ENCODE data around the gene PUS3. TPM values are rescaled to one million over a fixed set of nuclear protein-coding genes. Genes with fewer than 3 reads are reported as not detected.
"Not testable (repeated sequence)": the region's sequence is repeated elsewhere in the genome, so short reads cannot be mapped to it uniquely, and the experiment has no call there.

PUS3 gene
- total RNA-seq, 1 donor = 5.1 TPM

GRCh38 chr11:125922156-125922555 lies 19.1 kb upstream of the PUS3 start:
- no peak for DNase-seq (ENCODE audit: low read depth in 2 of 3, low spot score in 2 of 3)

GRCh38 chr11:125921042-125921441 lies 18.0 kb upstream of the PUS3 start:
- no peak for DNase-seq (ENCODE audit: low read depth in 2 of 3, low spot score in 2 of 3)

- DNase-seq (ENCODE audit: low read depth in 2 of 3, low spot score in 2 of 3) = no peak
Measured at GRCh38 chr11:125918140-125918840, 15.3 kb upstream of the PUS3 start.

GRCh38 chr11:125916683-125917347 lies 13.8 kb upstream of the PUS3 start:
- no peak for DNase-seq (ENCODE audit: low read depth in 2 of 3, low spot score in 2 of 3)

GRCh38 chr11:125914601-125915000 lies 11.6 kb upstream of the PUS3 start:
- not testable (repeated sequence) for DNase-seq (ENCODE audit: low read depth in 2 of 3, low spot score in 2 of 3)

- DNase-seq (ENCODE audit: low read depth in 2 of 3, low spot score in 2 of 3) = no peak
Measured at GRCh38 chr11:125910226-125910849, 7.3 kb upstream of the PUS3 start.

- DNase-seq (ENCODE audit: low read depth in 2 of 3, low spot score in 2 of 3) = no peak
Measured at GRCh38 chr11:125904678-125905077, 1.7 kb upstream of the PUS3 start.

GRCh38 chr11:125903711-125904659 lies 979 bp upstream of the PUS3 start, which contains the start of gene DDX25:
Gene DDX25 (plus strand): TSS chr11:125904508. CDS start chr11:125904518, 10 bp downstream.
- peak in 2 of 3 donors; percentile 46 to 56 for DNase-seq (ENCODE audit: low read depth in 2 of 3, low spot score in 2 of 3)

- no peak for DNase-seq (ENCODE audit: low read depth in 2 of 3, low spot score in 2 of 3)
Measured at GRCh38 chr11:125902277-125902926, 604 bp downstream of the PUS3 start.

GRCh38 chr11:125901872-125902271 lies 1.1 kb downstream of the PUS3 start:
- no peak for DNase-seq (ENCODE audit: low read depth in 2 of 3, low spot score in 2 of 3)

GRCh38 chr11:125892994-125893393 lies 10.0 kb downstream of the PUS3 start:
- no peak for DNase-seq (ENCODE audit: low read depth in 2 of 3, low spot score in 2 of 3)

GRCh38 chr11:125892071-125892470 lies 10.9 kb downstream of the PUS3 start:
- no peak for DNase-seq (ENCODE audit: low read depth in 2 of 3, low spot score in 2 of 3)

GRCh38 chr11:125890447-125891100 lies 12.4 kb downstream of the PUS3 start:
- DNase-seq (ENCODE audit: low read depth in 2 of 3, low spot score in 2 of 3) = no peak

- DNase-seq (ENCODE audit: low read depth in 2 of 3, low spot score in 2 of 3) = peak; percentile 95 to 97 (median 96)
Measured at GRCh38 chr11:125887373-125888324, 15.4 kb downstream of the PUS3 start, which contains the start of gene HYLS1. Gene HYLS1 (plus strand): TSS chr11:125887668. CDS start chr11:125899369, 11,701 bp downstream.

- peak in 2 of 3 donors; percentile 22 to 33 for DNase-seq (ENCODE audit: low read depth in 2 of 3, low spot score in 2 of 3)
Measured at GRCh38 chr11:125886997-125887372, 16.0 kb downstream of the PUS3 start.

GRCh38 chr11:125883375-125883774 lies 19.6 kb downstream of the PUS3 start:
- DNase-seq (ENCODE audit: low read depth in 2 of 3, low spot score in 2 of 3) = no peak

- DNase-seq (ENCODE audit: low read depth in 2 of 3, low spot score in 2 of 3) = no peak
Measured at GRCh38 chr11:125881291-125881690, 21.7 kb downstream of the PUS3 start.

- peak; percentile 10 to 66 (median 37) for DNase-seq (ENCODE audit: low read depth in 2 of 3, low spot score in 2 of 3)
Measured at GRCh38 chr11:125874556-125875124, 28.4 kb downstream of the PUS3 start.
